SK-N-SH (cell line): ENCODE results near the gene NR6A1. TPM values are rescaled to one million over a fixed set of nuclear protein-coding genes. Genes with fewer than 3 reads are reported as not detected.

Experiments used
- CTCF ChIA-PET: fragments of 300-600, 350-600 bp; formaldehyde crosslinking; extraction: SDS; loops from one replicate; lab custom pipeline; 2021; lab: Yijun Ruan, JAX
- POLR2A ChIA-PET: fragments of 350-600 bp; sonication (Branson Sonifier 250); formaldehyde crosslinking; extraction: SDS; loops from one replicate; lab custom pipeline; 2020; ENCODE audit warnings: antibody characterized with exemption, inconsistent platforms; lab: Yijun Ruan, JAX
- DNase-seq: peaks from one replicate; pipeline ENCODE4 v3.0.0; 2012
- H2AFZ ChIP-seq: fragments of 200-600 bp; sonication (generic); 2 replicates; pipeline ENCODE4 v1.8.1; 2016; ENCODE audit warnings: antibody characterized with exemption, mild to moderate bottlenecking, low read depth
- H3F3A ChIP-seq: fragments of 200-600 bp; sonication (generic); replicated peaks from 2 replicates; pipeline ENCODE3; 2016; ENCODE audit warnings: antibody characterized with exemption, mild to moderate bottlenecking; ENCODE audit not compliant: insufficient read depth
- H3K27ac ChIP-seq, 2 experiments: fragments of 200-500 bp in 1 of 2; fragments of 200-600 bp in 1 of 2; sonication (Bioruptor generic) in 1 of 2; sonication (generic), shearing (Covaris generic) in 1 of 2; 2 replicates each; pipeline versions ENCODE4 v1.5.1 to v1.6.1; 2014 to 2016; ENCODE audit warnings: low read depth in 2 of 2, inconsistent platforms in 1 of 2, low read length in 1 of 2, mild to moderate bottlenecking in 1 of 2, mixed read lengths in 1 of 2
- H3K27me3 ChIP-seq: fragments of 200-600 bp; sonication (generic), shearing (Covaris generic); 2 replicates; pipeline ENCODE4 v1.6.1; 2016; ENCODE audit warnings: mixed run types; ENCODE audit not compliant: insufficient read depth
- H3K36me3 ChIP-seq, 2 experiments: fragments of 200-500 bp in 1 of 2; fragments of 200-600 bp in 1 of 2; sonication (Bioruptor generic) in 1 of 2; sonication (generic) in 1 of 2; replicated peaks in 1 of 2; 2 replicates each; pipeline versions ENCODE3 to v1.5.1; 2014 to 2016; ENCODE audit warnings: low read length in 1 of 2, mild to moderate bottlenecking in 1 of 2; ENCODE audit not compliant: insufficient read depth in 2 of 2, control insufficient read depth in 1 of 2
- H3K4me1 ChIP-seq, 2 experiments: fragments of 200-500 bp in 1 of 2; fragments of 200-600 bp in 1 of 2; sonication (Bioruptor generic) in 1 of 2; sonication (generic), shearing (Covaris generic) in 1 of 2; 2 replicates each; pipeline versions ENCODE4 v1.5.1 to v1.6.1; 2014 to 2016; ENCODE audit warnings: low read depth in 1 of 2, low read length in 1 of 2, mixed run types in 1 of 2; ENCODE audit not compliant: insufficient read depth in 2 of 2, control insufficient read depth in 1 of 2
- H3K4me2 ChIP-seq: fragments of 200-600 bp; sonication (generic), shearing (Covaris generic); 2 replicates; pipeline ENCODE4 v1.6.1; 2017; ENCODE audit warnings: mixed run types
- H3K4me3 ChIP-seq, 2 experiments: fragments of 200-500 bp in 1 of 2; fragments of 200-600 bp in 1 of 2; sonication (Bioruptor generic) in 1 of 2; sonication (generic), shearing (Covaris generic) in 1 of 2; 2 replicates each; pipeline versions ENCODE4 v1.5.1 to v1.8.1; 2014 to 2016; ENCODE audit warnings: low read depth in 2 of 2, inconsistent platforms in 1 of 2, low read length in 1 of 2, mild to moderate bottlenecking in 1 of 2, mixed read lengths in 1 of 2, moderate library complexity in 1 of 2
- H3K79me2 ChIP-seq: fragments of 200-600 bp; sonication (generic); 2 replicates; pipeline ENCODE4 v1.8.1; 2017; ENCODE audit warnings: mild to moderate bottlenecking; ENCODE audit not compliant: insufficient read depth
- H3K9ac ChIP-seq: fragments of 200-600 bp; sonication (generic); 2 replicates; pipeline ENCODE4 v1.6.1; 2017; ENCODE audit warnings: mixed run types
- H3K9me2 ChIP-seq: fragments of 200-600 bp; sonication (generic); 2 replicates; pipeline ENCODE4 v1.6.1; 2017; ENCODE audit warnings: mixed run types
- H3K9me3 ChIP-seq: fragments of 200-600 bp; sonication (generic); 2 replicates; pipeline ENCODE4 v1.6.1; 2017; ENCODE audit warnings: mixed run types, mild to moderate bottlenecking, moderate library complexity
- H4K20me1 ChIP-seq: fragments of 200-600 bp; sonication (generic); 2 replicates; pipeline ENCODE4 v1.6.1; 2017; ENCODE audit warnings: mild to moderate bottlenecking, mixed run types; ENCODE audit not compliant: insufficient read depth
- GABPA ChIP-seq: IDR thresholded peaks from 2 replicates; pipeline ENCODE4 v1.4.0; 2012; ENCODE audit warnings: low read depth, mild to moderate bottlenecking
- GATA2 ChIP-seq: sonication (generic); formaldehyde crosslinking; IDR thresholded peaks from 2 replicates; pipeline ENCODE4 v1.5.0; 2020; ENCODE audit warnings: mild to moderate bottlenecking, missing genetic modification reagents
- NRF1 ChIP-seq: IDR thresholded peaks from 2 replicates; pipeline ENCODE4 v1.6.1; 2012; ENCODE audit warnings: low read depth, mild to moderate bottlenecking, low read length
- RAD21 ChIP-seq: IDR thresholded peaks from 2 replicates; pipeline ENCODE4 v1.6.1; 2012; ENCODE audit warnings: mild to moderate bottlenecking, low read length
- WGBS: methylation state at CpG from one replicate; pipeline ENCODE4 v1.1.6; 2017; ENCODE audit warnings: low lambda C conversion rate; 5-methylcytosine and 5-hydroxymethylcytosine counted together
- polyA plus RNA-seq, 3 experiments: library from polyadenylated mRNA; depleted of rRNA; stranded (reverse); fragments of >200 nt; gene quantifications; 2 replicates each; pipeline ENCODE4 v1.2.3, GENCODE V29; 2012
- TF ChIP-seq, protein P1 (sequence below): IDR thresholded peaks from 2 replicates; pipeline ENCODE4 v1.6.1; 2012; ENCODE audit warnings: mild to moderate bottlenecking, low read depth, low read length, moderate library complexity
- TF ChIP-seq, protein P2 (sequence below): fragments of 200-600 bp; sonication (generic); IDR thresholded peaks from 2 replicates; pipeline ENCODE4 v1.6.1; 2017; ENCODE audit warnings: antibody characterized with exemption, mild to moderate bottlenecking, moderate library complexity
- TF ChIP-seq, protein P3 (sequence below): IDR thresholded peaks from 2 replicates; pipeline ENCODE4 v1.4.0; 2012; ENCODE audit warnings: low read depth, borderline replicate concordance
- TF ChIP-seq, protein P4 (sequence below): fragments of 150-350 bp; IDR thresholded peaks from 2 replicates; pipeline ENCODE4 v1.6.1; 2016; ENCODE audit warnings: mild to moderate bottlenecking, low read depth, low read length

Gene NR6A1
- polyA plus RNA-seq, 1 of the 3 experiments (the other 2 are of a cell fraction), result 1.2 TPM

DNA sequence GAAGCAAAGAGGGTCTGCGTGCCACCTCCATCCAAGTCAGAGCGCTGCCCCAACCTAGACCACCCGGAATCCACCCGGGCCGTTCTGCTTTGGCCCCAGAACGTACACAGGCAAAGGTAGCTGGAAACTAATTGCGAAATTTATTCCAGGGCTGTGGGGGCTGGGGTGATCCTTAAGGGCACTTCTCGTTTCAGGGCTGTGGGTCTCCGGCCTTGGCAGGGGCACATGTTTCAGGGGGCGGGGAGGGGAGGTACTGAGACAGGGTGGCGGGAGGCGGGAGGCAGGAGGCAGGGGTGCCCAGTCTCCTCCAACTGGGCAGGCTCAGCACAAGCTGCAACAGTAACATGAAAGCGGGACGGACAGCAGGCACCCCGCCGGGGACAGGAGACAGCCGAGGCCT, 290.0 kb downstream of the NR6A1 start (continued):
- TF ChIP-seq, protein P1, sequence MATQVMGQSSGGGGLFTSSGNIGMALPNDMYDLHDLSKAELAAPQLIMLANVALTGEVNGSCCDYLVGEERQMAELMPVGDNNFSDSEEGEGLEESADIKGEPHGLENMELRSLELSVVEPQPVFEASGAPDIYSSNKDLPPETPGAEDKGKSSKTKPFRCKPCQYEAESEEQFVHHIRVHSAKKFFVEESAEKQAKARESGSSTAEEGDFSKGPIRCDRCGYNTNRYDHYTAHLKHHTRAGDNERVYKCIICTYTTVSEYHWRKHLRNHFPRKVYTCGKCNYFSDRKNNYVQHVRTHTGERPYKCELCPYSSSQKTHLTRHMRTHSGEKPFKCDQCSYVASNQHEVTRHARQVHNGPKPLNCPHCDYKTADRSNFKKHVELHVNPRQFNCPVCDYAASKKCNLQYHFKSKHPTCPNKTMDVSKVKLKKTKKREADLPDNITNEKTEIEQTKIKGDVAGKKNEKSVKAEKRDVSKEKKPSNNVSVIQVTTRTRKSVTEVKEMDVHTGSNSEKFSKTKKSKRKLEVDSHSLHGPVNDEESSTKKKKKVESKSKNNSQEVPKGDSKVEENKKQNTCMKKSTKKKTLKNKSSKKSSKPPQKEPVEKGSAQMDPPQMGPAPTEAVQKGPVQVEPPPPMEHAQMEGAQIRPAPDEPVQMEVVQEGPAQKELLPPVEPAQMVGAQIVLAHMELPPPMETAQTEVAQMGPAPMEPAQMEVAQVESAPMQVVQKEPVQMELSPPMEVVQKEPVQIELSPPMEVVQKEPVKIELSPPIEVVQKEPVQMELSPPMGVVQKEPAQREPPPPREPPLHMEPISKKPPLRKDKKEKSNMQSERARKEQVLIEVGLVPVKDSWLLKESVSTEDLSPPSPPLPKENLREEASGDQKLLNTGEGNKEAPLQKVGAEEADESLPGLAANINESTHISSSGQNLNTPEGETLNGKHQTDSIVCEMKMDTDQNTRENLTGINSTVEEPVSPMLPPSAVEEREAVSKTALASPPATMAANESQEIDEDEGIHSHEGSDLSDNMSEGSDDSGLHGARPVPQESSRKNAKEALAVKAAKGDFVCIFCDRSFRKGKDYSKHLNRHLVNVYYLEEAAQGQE, result no peak
- TF ChIP-seq GABPA, result no peak
- no peak for TF ChIP-seq NRF1

DNA sequence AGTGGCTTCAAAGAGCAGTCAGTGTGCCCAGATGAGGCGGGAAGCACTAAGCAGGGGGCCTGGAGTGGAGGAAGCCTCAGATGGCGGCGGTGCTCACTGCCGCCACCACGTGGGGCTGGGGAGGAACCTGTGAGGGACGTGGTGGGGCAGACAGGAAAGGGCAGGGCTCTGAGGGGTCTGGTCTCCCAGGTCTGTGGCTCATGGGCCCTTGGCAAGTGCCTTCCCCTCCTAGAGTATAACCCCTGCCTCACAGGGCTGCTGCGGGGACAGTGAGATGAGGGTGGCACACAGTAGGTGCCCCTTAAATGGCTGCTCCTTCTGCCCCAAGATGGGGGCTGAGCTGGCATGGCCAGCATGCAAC, 290.5 kb downstream of the NR6A1 start:
- no peaks in the 10 kb centered on the region for H3K79me2 ChIP-seq
- H3K27me3 ChIP-seq, result no peaks in the 10 kb centered on the region; the same call in 1 of the 2 replicates
- H3K36me3 ChIP-seq, result no peaks in the 10 kb centered on the region
- TF ChIP-seq GATA2 (CRISPR knock-in tag) (no peak), RAD21 (0 out of 2 replicates have a peak, but pooled peaks have one; percentile 19)
- TF ChIP-seq, protein P2, sequence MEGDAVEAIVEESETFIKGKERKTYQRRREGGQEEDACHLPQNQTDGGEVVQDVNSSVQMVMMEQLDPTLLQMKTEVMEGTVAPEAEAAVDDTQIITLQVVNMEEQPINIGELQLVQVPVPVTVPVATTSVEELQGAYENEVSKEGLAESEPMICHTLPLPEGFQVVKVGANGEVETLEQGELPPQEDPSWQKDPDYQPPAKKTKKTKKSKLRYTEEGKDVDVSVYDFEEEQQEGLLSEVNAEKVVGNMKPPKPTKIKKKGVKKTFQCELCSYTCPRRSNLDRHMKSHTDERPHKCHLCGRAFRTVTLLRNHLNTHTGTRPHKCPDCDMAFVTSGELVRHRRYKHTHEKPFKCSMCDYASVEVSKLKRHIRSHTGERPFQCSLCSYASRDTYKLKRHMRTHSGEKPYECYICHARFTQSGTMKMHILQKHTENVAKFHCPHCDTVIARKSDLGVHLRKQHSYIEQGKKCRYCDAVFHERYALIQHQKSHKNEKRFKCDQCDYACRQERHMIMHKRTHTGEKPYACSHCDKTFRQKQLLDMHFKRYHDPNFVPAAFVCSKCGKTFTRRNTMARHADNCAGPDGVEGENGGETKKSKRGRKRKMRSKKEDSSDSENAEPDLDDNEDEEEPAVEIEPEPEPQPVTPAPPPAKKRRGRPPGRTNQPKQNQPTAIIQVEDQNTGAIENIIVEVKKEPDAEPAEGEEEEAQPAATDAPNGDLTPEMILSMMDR, result peak; percentile 41
- TF ChIP-seq, protein P3, sequence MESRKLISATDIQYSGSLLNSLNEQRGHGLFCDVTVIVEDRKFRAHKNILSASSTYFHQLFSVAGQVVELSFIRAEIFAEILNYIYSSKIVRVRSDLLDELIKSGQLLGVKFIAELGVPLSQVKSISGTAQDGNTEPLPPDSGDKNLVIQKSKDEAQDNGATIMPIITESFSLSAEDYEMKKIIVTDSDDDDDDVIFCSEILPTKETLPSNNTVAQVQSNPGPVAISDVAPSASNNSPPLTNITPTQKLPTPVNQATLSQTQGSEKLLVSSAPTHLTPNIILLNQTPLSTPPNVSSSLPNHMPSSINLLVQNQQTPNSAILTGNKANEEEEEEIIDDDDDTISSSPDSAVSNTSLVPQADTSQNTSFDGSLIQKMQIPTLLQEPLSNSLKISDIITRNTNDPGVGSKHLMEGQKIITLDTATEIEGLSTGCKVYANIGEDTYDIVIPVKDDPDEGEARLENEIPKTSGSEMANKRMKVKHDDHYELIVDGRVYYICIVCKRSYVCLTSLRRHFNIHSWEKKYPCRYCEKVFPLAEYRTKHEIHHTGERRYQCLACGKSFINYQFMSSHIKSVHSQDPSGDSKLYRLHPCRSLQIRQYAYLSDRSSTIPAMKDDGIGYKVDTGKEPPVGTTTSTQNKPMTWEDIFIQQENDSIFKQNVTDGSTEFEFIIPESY, result no peak
- TF ChIP-seq, protein P4, sequence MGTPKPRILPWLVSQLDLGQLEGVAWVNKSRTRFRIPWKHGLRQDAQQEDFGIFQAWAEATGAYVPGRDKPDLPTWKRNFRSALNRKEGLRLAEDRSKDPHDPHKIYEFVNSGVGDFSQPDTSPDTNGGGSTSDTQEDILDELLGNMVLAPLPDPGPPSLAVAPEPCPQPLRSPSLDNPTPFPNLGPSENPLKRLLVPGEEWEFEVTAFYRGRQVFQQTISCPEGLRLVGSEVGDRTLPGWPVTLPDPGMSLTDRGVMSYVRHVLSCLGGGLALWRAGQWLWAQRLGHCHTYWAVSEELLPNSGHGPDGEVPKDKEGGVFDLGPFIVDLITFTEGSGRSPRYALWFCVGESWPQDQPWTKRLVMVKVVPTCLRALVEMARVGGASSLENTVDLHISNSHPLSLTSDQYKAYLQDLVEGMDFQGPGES, result no peak
- no peaks in the 10 kb centered on the region for H3K9me2 ChIP-seq
- CTCF ChIA-PET, result interaction anchor here (0.9 to 2.0 kb wide), 3 partner anchors 12 to 57 kb away, joined by 4 read pairs; no protein-coding TSS in a partner anchor
- no peak overlapping the region for H3K4me2 ChIP-seq
- no peak overlapping the region for H3K4me3 ChIP-seq
- DNase-seq, result peak; percentile 80
- H3K4me1 ChIP-seq, result peaks cover 0 to 10% of the 10 kb centered on the region in 2 experiments; a peak in 1 of 4 replicates
- H3F3A ChIP-seq, result no peaks in the 10 kb centered on the region
- no peak overlapping the region for H3K9ac ChIP-seq
- POLR2A ChIA-PET, result no interaction called here
- no peak overlapping the region for H2AFZ ChIP-seq
- no peaks in the 10 kb centered on the region for H4K20me1 ChIP-seq
- 64% methylated on average over 6 of the region's 7 CpGs for WGBS
- H3K9me3 ChIP-seq, result no peaks in the 10 kb centered on the region
- H3K27ac ChIP-seq, result no peak overlapping the region
